NCI-H510A (cell line): ENCODE measurements around the gene IKZF3.
"Not testable (repeated sequence)": the region's sequence is repeated elsewhere in the genome, so short reads cannot be mapped to it uniquely, and the experiment has no call there.

Experiments
- DNase-seq: peaks from one replicate; lab custom pipeline; 2025; lab: John Stamatoyannopoulos, UW

The IKZF3 gene

GRCh38 chr17:39863918-39864746 lies at the start of gene IKZF3:
Gene IKZF3, minus strand, starts transcription at chr17:39864312. Its CDS starts 186 bp downstream, at chr17:39864126.
- peak; percentile 63 for DNase-seq

DNA sequence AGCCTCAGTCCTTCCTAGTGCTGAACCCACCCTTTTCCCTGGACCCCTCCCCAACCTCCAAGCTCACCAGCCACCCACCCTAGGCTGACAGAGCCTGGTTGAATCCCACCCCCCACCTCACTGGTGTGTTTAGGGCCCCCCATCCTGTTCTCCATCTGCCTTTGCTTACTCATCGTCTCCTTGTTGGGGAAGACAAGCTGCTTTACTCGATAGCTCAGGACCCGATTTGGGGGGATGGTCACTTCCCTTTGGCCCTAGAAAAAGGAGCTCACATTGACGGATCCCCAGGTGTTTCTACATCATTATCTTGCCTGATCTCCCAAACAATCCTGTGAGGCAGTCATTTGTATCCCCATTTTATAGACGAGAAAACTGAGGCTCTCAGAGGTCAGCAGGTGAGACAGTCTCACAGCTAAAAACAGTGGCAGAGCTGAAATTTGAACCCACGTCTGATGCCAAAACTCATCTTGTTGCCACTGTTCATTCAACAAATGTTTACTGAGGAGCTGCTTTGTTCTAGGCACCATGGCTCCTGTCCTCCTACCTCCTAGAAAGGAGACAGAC lies 44.8 kb upstream of the IKZF3 start:
- DNase-seq = no peak

DNA sequence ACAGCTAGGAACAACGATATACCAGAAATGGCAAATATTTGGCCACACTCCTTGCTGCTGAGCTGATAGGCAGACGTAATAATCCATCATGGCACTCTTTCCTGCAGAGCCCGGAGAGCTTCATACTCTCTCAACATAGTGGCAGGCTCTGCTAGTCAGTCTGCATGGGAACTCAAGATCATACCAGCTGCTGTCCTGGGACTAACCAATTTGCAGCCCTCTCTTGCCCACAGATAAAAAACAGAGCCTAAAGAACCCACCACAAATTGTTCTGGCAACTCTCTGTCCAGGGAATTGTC lies 40.8 kb upstream of the IKZF3 start:
- DNase-seq = no peak

- no peak for DNase-seq
Measured at GRCh38 chr17:39903158-39903884, 39.2 kb upstream of the IKZF3 start.

DNA sequence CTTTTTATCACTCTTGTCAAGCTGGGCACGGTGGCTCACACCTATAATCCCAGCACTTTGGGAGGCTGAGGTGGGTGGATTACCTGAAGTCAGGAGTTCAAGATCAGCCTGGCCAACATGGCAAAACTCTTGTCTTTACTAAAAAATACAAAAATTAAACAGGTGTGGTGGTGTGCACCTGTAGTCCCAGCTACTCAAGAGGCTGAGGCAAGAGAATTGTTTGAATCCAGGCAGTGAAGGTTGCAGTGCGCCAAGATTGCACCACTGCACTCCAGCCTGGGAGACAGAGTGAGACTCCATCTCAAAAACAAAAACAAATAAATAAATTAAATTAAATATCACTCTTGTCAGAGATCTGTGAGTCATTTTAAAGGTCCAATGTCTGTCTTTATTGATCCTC lies 37.9 kb upstream of the IKZF3 start:
- not testable (repeated sequence) for DNase-seq

DNA sequence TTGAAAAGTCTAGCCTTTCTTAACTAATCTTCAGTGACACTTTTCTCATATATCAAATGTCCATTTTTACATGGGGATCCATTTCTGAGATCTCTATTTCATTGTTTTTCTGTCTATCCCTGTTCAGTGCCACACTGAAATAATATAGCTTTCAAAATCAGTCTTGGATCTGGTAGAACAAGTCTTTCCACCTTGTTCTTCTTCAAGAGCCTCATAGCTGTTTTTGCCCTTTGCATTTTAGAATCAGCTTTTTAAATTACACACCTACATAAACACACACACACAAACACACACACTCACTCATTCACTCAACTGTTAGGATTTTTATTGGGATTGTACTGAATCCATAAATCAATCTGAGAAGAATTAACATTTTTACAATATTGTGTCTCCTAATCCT lies 35.1 kb upstream of the IKZF3 start:
- peak; percentile 15 for DNase-seq

DNA sequence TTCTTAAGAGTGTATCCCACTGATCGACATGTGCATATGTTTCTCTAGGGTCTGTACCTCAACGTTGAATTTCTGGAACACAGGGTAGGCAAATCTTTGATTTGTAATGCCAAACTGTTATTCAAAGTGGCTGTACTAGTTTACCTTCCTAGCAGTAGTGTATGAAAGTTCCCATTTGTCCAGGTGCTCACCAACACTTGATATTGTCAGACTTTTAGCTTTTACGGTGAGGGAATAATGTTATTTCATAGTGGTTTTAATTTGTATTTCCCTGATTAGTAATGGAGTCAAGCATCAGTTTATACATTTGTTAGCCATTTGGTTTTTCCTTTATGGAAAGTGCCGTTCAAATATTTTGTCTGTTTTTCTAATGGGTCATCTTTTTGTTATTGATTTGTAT lies 34.0 kb upstream of the IKZF3 start:
- no peak for DNase-seq

GRCh38 chr17:39894681-39895376 lies 30.7 kb upstream of the IKZF3 start:
- no peak for DNase-seq

GRCh38 chr17:39889200-39889599 lies 25.1 kb upstream of the IKZF3 start:
- no peak for DNase-seq

DNA sequence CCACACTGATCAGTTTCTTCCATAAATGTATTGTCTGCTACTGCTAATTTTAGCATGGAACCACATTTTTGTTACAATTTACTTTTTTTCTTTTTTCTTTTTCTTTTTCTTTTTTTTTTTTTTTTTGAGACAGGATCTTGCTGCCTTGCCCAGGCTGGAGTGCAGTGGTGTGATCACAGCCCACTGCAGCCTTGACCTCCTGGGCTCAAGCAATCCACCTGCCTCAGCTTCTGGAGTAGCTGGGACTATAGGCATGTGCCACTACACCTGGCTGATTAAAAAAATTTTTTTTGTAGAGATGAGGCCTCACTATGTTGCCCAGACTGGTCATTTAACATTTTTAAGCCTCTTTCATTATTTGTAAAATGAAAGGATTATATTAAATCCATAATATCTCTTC lies 23.0 kb upstream of the IKZF3 start:
- no peak for DNase-seq

DNA sequence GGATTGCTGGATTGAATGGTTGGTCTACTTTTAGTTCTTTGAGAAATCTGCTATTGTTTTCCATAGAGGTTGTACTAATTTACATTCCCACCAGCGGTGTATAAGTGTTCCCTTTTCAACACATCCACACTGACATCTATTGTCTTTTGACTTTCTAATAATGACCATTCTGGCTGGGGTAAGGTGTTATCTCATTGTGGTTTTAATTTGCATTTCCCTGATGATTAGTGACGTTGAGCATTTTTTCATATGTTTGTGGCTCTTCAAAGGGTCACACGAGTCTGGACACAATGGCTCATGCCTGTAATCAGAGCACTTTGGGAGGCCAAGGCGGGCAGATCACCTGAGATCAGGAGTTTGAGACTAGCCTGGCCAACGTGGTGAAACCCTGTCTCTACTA lies 22.0 kb upstream of the IKZF3 start:
- DNase-seq = not testable (repeated sequence)

GRCh38 chr17:39872751-39873150 lies 8.6 kb upstream of the IKZF3 start:
- DNase-seq = peak; percentile 12

DNA sequence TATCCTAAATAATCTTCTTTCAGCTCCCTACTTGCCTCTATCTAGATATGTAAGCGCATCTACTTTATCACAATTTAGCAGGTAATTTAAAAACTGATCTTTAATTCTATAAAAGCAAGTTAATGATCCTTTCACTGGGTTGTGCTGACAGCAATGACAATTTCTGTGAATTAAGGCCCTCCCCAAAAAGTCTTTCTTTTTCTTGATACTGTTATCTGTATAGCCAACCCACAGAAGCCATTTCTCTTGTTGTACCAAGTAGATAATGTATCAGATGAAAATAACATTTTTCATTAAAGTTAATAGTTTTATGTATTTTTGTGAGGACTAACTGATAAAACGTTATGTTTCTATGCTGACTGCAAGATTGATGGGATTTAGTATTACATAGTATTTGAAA lies 7.7 kb upstream of the IKZF3 start:
- DNase-seq = no peak

DNA sequence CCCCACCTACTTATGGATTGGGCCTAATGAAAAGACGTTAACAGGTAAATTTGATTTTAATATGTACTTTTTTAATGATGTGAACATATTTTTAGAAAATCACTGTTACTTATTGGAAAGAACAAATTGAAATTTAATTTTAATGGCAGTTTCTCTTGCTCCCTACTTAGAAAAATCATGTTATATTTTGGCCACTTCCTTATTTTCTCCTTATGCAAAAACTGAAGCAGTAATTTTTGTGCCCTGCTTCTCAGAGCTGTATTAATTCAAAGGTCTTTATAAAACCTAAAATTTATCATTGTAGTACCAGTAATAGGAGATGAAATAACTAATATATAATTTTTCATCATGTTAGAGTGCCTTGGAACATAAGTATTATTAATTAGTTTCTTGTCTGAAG lies 6.7 kb upstream of the IKZF3 start:
- no peak for DNase-seq

GRCh38 chr17:39868554-39868942 lies 4.4 kb upstream of the IKZF3 start:
- DNase-seq = no peak

- DNase-seq = no peak
Measured at GRCh38 chr17:39867880-39868553, 3.9 kb upstream of the IKZF3 start, which contains the start of gene ZPBP2. Gene ZPBP2, plus strand, starts transcription at chr17:39868202. Its CDS starts 153 bp downstream, at chr17:39868355.

- DNase-seq = no peak
Measured at GRCh38 chr17:39867084-39867879, 3.2 kb upstream of the IKZF3 start.

DNA sequence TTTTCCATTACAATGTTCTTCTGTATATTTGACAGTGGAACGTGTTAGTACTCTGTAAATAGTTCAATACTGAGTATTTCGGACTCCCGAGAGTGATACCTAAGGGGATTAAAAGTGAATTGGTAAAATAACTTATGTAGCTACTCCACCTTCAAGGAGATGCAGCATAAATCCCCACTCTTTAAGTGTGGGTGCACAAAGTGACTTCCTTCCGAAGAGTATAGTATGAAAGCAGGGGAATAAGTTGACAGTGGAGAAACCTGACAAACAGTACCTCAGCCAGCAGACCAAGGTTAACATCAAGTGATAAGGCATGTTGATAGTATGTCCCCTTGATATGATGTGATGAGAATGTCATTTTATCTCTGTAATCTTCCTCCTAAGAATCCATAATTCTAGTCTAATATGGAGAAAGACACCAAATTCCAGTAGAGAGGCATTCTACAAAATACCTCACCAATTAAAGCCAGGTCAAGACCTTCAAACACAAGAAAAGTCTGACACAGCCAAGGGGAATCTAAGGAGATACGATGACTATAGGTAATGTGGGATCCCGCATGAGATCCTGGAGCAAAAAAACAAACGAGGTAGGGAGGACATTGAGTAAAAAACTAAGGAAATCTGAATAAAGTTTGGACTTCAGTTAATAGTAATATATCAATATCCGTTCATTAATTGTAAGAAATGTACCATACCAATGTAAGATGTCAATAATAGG lies 2.1 kb upstream of the IKZF3 start:
- no peak for DNase-seq

DNA sequence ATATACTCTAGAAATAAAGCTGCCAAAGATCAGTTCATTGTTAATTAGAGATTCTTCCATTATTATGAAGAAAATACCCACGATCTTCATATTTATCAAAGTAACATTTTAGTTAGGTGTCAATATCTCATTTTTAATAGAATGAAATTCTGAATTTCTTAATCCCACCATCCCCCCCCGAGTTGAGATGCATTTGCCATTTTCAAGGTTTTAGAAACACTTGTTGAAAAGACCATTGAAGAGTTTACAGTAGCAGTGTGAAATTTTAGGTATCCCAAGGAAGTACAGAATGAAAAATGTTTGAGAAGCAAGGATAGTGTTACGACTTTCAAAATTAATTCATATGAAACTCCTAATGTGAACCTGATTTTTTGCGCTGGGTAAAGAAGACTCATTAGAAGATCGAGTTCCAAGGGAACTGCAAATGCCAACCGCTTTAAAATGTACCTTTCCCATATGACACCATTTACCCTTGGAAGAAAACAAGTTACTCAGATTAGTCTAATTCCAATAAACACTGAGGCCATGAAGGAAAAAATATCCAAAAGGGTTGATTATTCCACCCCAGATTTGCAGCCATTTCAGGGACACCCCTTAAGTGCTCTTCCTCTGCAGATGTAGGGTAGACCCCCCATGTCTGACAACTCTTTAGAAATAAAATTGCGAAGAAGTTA lies 731 bp downstream of the IKZF3 start:
- DNase-seq = no peak

GRCh38 chr17:39861235-39861634 lies 2.9 kb downstream of the IKZF3 start:
- DNase-seq = no peak
